ENCODE measurements around the gene ACTL8.

Gene ACTL8

DNA sequence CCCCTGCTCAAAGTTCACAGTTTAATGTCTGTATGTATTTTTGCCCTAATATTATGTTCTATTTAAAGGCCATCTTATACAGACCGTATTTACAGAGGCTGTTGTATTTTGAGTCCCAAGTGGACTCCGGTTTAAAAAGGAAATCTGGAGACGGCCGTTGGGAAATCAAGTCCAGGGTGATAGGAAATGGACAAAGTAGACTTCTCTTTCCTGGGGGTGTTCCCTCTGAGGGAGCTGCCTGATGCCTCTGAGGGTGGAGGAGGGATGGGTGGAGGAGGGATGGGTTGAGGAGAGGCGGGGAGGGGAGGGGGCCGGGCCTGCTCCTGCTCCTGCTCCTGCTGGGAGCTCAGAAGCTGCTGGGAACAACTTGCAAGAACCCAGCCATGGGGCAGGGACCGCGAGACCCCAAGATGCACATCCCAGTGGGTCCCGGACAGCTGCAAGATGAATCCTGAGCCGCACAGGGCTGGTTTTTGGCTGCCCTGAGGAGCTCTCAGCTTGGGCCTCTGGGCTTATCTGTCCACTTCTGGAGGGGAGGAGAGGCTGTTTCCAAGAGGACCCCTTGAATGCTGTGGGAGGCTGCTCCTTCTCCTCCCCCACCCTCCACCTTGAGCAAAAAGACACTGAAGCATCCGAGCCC lies 12.0 kb upstream of the ACTL8 start:
- TF ChIP-seq TCF12 (IDR thresholded peaks at IDR 0.05; ENCODE audit: low read depth) (no peak), MAX (IDR thresholded peaks at IDR 0.05) (no peak)

DNA sequence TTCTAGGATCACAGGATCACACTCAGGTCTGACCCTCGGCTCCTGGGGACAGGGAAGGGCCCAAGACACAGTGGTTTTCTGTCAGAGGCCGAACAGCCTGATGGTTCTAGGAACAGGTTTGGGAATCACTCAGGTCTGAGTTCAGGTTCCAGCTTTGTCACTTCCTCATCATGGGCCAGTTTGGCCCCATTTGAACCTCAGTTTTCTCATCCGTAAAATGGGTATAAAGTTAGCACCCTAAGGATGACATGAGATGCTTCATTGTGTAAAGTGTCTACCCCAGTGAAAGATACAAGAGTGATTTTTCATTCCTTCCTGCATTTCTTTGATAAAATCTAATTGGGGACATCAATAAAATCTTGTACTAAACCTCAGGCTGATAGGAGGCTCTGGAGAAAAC lies 11.2 kb upstream of the ACTL8 start:
- TF ChIP-seq NFIC (IDR thresholded peaks at IDR 0.05) (no peak), EGR1 (IDR thresholded peaks at IDR 0.05) (no peak), YY1 (IDR thresholded peaks at IDR 0.05; ENCODE audit: low read depth) (no peak), TAF1 (IDR thresholded peaks at IDR 0.05; ENCODE audit: low read depth) (no peak)
- TF ChIP-seq, protein P1, sequence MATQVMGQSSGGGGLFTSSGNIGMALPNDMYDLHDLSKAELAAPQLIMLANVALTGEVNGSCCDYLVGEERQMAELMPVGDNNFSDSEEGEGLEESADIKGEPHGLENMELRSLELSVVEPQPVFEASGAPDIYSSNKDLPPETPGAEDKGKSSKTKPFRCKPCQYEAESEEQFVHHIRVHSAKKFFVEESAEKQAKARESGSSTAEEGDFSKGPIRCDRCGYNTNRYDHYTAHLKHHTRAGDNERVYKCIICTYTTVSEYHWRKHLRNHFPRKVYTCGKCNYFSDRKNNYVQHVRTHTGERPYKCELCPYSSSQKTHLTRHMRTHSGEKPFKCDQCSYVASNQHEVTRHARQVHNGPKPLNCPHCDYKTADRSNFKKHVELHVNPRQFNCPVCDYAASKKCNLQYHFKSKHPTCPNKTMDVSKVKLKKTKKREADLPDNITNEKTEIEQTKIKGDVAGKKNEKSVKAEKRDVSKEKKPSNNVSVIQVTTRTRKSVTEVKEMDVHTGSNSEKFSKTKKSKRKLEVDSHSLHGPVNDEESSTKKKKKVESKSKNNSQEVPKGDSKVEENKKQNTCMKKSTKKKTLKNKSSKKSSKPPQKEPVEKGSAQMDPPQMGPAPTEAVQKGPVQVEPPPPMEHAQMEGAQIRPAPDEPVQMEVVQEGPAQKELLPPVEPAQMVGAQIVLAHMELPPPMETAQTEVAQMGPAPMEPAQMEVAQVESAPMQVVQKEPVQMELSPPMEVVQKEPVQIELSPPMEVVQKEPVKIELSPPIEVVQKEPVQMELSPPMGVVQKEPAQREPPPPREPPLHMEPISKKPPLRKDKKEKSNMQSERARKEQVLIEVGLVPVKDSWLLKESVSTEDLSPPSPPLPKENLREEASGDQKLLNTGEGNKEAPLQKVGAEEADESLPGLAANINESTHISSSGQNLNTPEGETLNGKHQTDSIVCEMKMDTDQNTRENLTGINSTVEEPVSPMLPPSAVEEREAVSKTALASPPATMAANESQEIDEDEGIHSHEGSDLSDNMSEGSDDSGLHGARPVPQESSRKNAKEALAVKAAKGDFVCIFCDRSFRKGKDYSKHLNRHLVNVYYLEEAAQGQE (IDR thresholded peaks at IDR 0.05; ENCODE audit: low read depth) = no peak

GRCh38 chr1:17744666-17745478 lies 10.3 kb upstream of the ACTL8 start:
- TF ChIP-seq, protein P1 (IDR thresholded peaks at IDR 0.05; ENCODE audit: low read depth) = no peak
- peak; percentile 33 for TF ChIP-seq RAD21 (IDR thresholded peaks at IDR 0.05; ENCODE audit: low read depth)

DNA sequence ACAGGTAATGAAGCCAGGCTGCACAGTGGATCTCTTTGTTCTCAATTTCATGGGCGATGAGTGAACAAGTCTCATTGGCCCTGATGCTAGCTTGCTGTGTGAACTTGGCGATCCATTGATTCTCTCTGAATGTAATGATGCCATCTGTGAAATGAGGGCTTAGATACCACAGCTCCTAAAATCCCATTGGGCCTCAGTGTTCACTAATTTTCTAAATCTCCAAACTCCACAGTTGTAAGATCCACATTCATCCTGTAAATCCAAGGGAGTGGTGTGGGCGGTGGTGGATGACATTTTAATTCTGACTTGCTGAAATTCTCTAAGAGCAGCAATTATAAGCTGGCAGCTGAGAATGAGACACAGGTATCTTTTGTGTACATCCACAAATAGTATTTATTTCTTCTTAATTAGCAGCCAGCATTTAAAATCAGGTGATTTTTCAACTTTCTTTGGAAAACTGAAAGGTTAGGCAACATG lies 9.6 kb upstream of the ACTL8 start:
- TF ChIP-seq ZBTB7A (IDR thresholded peaks at IDR 0.05; ENCODE audit: low read depth) (no peak), TEAD4 (IDR thresholded peaks at IDR 0.05) (no peak), NFIC (IDR thresholded peaks at IDR 0.05) (no peak), TAF1 (IDR thresholded peaks at IDR 0.05; ENCODE audit: low read depth) (no peak), FOXM1 (IDR thresholded peaks at IDR 0.05; ENCODE audit: borderline replicate concordance, low read depth) (no peak), EP300 (IDR thresholded peaks at IDR 0.05; ENCODE audit: borderline replicate concordance) (no peak), MAX (IDR thresholded peaks at IDR 0.05) (no peak), CEBPB (IDR thresholded peaks at IDR 0.05) (no peak), RAD21 (IDR thresholded peaks at IDR 0.05; ENCODE audit: low read depth) (no peak), CREB1 (IDR thresholded peaks at IDR 0.05; ENCODE audit: low read depth) (no peak), EGR1 (IDR thresholded peaks at IDR 0.05) (no peak), TCF12 (IDR thresholded peaks at IDR 0.05; ENCODE audit: low read depth) (no peak), YY1 (IDR thresholded peaks at IDR 0.05; ENCODE audit: low read depth) (no peak)
- TF ChIP-seq, protein P1 (IDR thresholded peaks at IDR 0.05; ENCODE audit: low read depth) = no peak
- TF ChIP-seq, protein P2, sequence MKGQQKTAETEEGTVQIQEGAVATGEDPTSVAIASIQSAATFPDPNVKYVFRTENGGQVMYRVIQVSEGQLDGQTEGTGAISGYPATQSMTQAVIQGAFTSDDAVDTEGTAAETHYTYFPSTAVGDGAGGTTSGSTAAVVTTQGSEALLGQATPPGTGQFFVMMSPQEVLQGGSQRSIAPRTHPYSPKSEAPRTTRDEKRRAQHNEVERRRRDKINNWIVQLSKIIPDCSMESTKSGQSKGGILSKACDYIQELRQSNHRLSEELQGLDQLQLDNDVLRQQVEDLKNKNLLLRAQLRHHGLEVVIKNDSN (IDR thresholded peaks at IDR 0.05) = no peak

- TF ChIP-seq NFIC (IDR thresholded peaks at IDR 0.05) (no peak), EP300 (IDR thresholded peaks at IDR 0.05; ENCODE audit: borderline replicate concordance) (no peak), ZBTB7A (IDR thresholded peaks at IDR 0.05; ENCODE audit: low read depth) (no peak), FOXM1 (IDR thresholded peaks at IDR 0.05; ENCODE audit: borderline replicate concordance, low read depth) (no peak), TCF12 (IDR thresholded peaks at IDR 0.05; ENCODE audit: low read depth) (no peak), TEAD4 (IDR thresholded peaks at IDR 0.05) (no peak), TAF1 (IDR thresholded peaks at IDR 0.05; ENCODE audit: low read depth) (no peak)
- TF ChIP-seq, protein P2 (IDR thresholded peaks at IDR 0.05) = no peak
Measured at GRCh38 chr1:17746920-17747319, 8.2 kb upstream of the ACTL8 start.

Measured in Ishikawa (cell line).